Fibroblast of skin of abdomen (primary cell): ENCODE measurements around the gene PDLIM5.
A peak's percentile ranks its signal among the peaks of the same experiment; 100 is the strongest.

Experiments used
- DNase-seq: peaks from one replicate; pipeline ENCODE4 v3.0.0-alpha.2; 2013

PDLIM5 gene

GRCh38 chr4:94714365-94715160 lies 262.8 kb downstream of the PDLIM5 start:
- peak; percentile 94 for DNase-seq

- no peak for DNase-seq
These were observed 264.0 kb downstream of the PDLIM5 start for GRCh38 chr4:94715726-94716125.
